Kidney (tissue), 14 donors: ENCODE results near the gene NES. TPM values are rescaled to one million over a fixed set of nuclear protein-coding genes. Genes with fewer than 3 reads are reported as not detected.

Experiments
- DNase-seq, 5 donors: peaks; one replicate each; pipeline ENCODE4 v3.0.0-alpha.2; 2013 to 2020
- FAIRE-seq: peaks from 2 replicates; lab custom pipeline; 2012; peaks lifted over from hg19 to GRCh38; lab: Jason Lieb, UNC
- H3K27ac ChIP-seq, 2 donors: one replicate each; pipeline ENCODE4 v1.7.0; 2013; ENCODE audit warnings: low read depth in 2 of 2, low read length in 2 of 2, inconsistent platforms in 1 of 2
- H3K27me3 ChIP-seq: one replicate; pipeline ENCODE4 v1.7.1; 2013; ENCODE audit warnings: low read length, inconsistent platforms; ENCODE audit not compliant: control insufficient read depth, insufficient read depth
- H3K36me3 ChIP-seq, 3 donors: one replicate each; pipeline versions ENCODE4 v1.7.0 to v1.7.1; 2013; ENCODE audit warnings: low read length in 3 of 3, control low read depth in 1 of 3, inconsistent platforms in 1 of 3; ENCODE audit not compliant: insufficient read depth in 3 of 3, control insufficient read depth in 2 of 3
- H3K4me1 ChIP-seq, 3 donors: one replicate each; pipeline versions ENCODE4 v1.7.0 to v1.7.1; 2013; ENCODE audit warnings: low read length in 3 of 3, inconsistent platforms in 1 of 3, low read depth in 1 of 3; ENCODE audit not compliant: control insufficient read depth in 2 of 3, insufficient read depth in 2 of 3
- H3K4me3 ChIP-seq, 3 donors: one replicate each; pipeline versions ENCODE4 v1.7.0 to v1.8.1; 2013; ENCODE audit warnings: low read length in 3 of 3, control low read depth in 1 of 3, inconsistent platforms in 1 of 3
- H3K9ac ChIP-seq, 3 donors: one replicate each; pipeline versions ENCODE4 v1.7.0 to v1.7.1; 2013; ENCODE audit warnings: low read length in 3 of 3, control low read depth in 1 of 3, inconsistent platforms in 1 of 3
- H3K9me3 ChIP-seq, 3 donors: one replicate each; pipeline versions ENCODE4 v1.7.0 to v1.7.1; 2013; ENCODE audit warnings: low read length in 3 of 3, control low read depth in 1 of 3, inconsistent platforms in 1 of 3; ENCODE audit not compliant: control insufficient read depth in 2 of 3, insufficient read depth in 1 of 3
- intact Hi-C: fragments of 100-400 bp; cut with DNase I; formaldehyde crosslinking; loops from one replicate; pipeline ENCODE4 v1.11.1; 2022
- polyA plus RNA-seq: library from polyadenylated mRNA; stranded (reverse); fragments of 350-450 nt; fragmentation: Illumina TruSeq; extraction: RNeasy Lipid Tissue Mini Kit (QIAGEN cat#74804); gene quantifications from one replicate; pipeline ENCODE4 v1.2.3, GENCODE V29; 2014; ENCODE audit warnings: low read depth, low replicate concordance; ENCODE audit not compliant: insufficient read depth
- total RNA-seq: library from RNA; stranded (reverse); fragmentation: NEBNext Ultra II Directional; extraction: Animal tissue kit (Norgen Biotek cat#: 25700); gene quantifications from one replicate; pipeline ENCODE4 v1.2.1, GENCODE V29; 2021
- TF ChIP-seq, protein P1 (sequence below): IDR thresholded peaks from 3 replicates; pipeline ENCODE4 v1.5.1; 2012; ENCODE audit warnings: mild to moderate bottlenecking, moderate library complexity, borderline replicate concordance; ENCODE audit not compliant: insufficient read depth; ENCODE audit errors: extremely low read depth
- donor health status: control.
- donor health status: control.
- donor health status: control.
- donor health status: control.
- donor health status: control.
- donor health status: DM: yes; HTN: yes; CAD: no.
- donor health status: Normal renal cell carcinoma (clear cell type).

Gene NES
- total and polyA plus RNA-seq, 2 donors from 2014 or later: 44.3 to 50.7 TPM

DNA sequence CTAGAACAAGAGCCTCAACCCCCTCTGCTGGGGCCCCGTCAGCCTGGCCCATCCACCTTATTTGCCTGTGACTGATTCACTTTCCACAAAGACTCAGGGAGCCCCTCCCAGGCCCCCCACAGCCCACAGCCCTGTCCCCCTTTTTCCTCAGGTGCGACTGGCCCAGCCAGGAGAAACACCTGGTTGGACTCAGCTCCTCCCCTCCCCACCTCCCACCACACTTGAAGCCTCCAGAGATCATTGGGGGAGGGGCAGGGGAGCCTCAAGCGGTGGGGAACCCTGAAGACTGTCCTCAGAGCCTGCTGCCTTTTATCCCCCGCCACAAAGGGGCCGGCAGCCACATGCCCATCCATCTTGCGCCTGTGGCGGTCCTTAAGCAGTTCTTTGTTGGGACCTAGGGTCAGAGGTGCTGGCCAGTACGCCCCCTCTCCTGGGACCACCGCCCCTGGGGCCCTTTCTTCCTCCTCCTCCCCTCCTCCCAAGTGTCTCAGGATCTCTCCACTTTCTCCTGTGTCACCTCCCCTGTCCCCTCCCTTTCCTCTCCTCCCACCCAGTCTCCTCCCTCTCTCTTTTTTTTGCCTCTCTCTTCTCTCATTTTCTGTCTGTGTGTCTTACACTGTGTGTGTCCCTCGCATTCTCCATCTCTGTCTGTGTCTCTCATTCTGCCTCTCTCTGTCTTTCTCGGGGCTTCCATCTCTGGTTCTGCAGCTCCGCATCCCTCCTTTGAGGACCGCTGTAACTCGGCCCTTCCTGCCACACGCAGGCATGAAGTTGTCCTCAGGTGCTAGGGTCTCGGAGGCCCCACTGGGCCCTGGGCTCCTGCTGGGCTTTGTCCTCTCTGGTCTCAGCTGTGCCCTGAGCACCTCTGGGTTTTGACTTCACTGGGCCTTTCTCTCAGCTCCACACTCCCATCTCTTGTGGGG is 16.0 kb upstream of the NES start:
- no peaks in the 10 kb centered on the region for H3K27me3 ChIP-seq
- no peaks in the 10 kb centered on the region for H3K9me3 ChIP-seq
- no peak overlapping the region for H3K9ac ChIP-seq
- no peak overlapping the region for H3K4me3 ChIP-seq
- H3K36me3 ChIP-seq: no peaks in the 10 kb centered on the region
- peaks cover 0 to 12% (median 6%) of the 10 kb centered on the region in 3 donors for H3K4me1 ChIP-seq
- TF ChIP-seq, protein P1, sequence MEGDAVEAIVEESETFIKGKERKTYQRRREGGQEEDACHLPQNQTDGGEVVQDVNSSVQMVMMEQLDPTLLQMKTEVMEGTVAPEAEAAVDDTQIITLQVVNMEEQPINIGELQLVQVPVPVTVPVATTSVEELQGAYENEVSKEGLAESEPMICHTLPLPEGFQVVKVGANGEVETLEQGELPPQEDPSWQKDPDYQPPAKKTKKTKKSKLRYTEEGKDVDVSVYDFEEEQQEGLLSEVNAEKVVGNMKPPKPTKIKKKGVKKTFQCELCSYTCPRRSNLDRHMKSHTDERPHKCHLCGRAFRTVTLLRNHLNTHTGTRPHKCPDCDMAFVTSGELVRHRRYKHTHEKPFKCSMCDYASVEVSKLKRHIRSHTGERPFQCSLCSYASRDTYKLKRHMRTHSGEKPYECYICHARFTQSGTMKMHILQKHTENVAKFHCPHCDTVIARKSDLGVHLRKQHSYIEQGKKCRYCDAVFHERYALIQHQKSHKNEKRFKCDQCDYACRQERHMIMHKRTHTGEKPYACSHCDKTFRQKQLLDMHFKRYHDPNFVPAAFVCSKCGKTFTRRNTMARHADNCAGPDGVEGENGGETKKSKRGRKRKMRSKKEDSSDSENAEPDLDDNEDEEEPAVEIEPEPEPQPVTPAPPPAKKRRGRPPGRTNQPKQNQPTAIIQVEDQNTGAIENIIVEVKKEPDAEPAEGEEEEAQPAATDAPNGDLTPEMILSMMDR: no peak
- H3K27ac ChIP-seq: no peak overlapping the region
- FAIRE-seq (no peak), DNase-seq (peak in 4 of 5 donors; percentile 93 to 96 (median 95))
- intact Hi-C loops: no loop called here

DNA sequence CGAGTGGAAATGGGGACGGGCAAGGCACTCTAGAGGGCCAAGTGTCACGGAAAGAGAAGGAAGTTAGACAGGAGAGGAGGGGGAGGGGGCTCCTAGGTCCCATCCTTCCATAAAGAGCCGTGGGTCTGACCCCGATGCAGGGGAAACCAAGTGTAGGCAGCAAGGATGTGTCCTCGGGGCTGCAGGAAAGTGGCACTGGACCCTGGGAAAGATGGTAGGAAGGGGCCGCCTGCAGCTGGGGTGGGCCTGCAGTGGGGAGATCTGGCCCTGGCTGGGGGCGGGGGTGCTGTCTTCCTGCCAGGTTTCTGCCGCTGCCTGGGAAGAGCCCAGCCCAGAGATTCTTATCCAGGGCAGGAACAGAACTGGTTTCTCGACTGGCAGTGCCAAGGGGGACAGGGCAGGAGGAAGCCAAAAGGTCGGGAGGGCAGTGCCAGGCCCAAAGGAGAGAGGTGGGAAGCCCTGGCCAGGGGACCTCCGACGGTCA is 15.3 kb upstream of the NES start:
- intact Hi-C loops: no loop called here
- Histone ChIP-seq H3K4me3 (no peak overlapping the region), H3K27me3 (no peaks in the 10 kb centered on the region), H3K9ac (no peak overlapping the region), H3K4me1 (peaks cover 0 to 12% (median 6%) of the 10 kb centered on the region in 3 donors), H3K36me3 (no peaks in the 10 kb centered on the region), H3K27ac (no peak overlapping the region), H3K9me3 (no peaks in the 10 kb centered on the region)
- TF ChIP-seq, protein P1: no peak
- FAIRE-seq (no peak), DNase-seq (peak in 1 of 5 donors; percentile 41)

DNA sequence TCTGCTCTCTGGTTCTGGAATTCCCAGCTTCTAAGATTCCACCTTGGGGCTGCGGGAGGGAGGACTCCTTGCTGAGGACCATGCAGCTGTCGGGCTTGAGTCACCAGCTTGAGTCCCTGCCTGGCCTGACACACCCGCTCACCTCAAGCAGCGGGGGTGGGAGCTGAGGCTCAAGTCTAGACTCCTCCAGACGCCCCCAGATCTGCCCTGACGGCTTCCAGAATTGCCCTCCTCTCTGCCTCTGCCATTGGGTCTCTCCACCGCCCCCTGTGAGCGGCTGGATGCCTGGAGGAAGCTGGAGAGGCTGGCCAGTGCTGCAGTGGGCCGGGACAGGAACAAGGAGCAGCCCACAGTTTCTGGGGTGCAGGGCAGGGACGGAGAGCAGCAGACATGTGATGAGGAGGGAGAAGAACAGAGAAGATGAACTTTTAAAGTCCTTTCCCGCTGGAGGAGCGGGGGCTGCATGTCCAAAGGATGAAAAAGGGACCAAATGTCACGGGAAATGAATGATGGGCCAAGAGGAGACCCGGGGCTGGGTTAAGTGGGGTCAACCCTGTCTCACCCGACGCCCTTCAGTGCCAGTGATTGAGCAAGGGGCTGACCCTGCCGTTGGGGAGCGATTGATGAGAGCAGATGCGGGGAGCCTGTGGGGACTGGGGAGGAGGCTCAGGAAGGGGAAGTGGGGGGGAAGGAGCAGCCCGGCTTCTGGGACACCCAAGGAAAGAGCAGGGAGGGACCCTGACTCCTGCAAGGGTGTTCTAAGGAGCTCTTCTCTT is 14.6 kb upstream of the NES start:
- no peaks in the 10 kb centered on the region for H3K36me3 ChIP-seq
- H3K27ac ChIP-seq: no peak overlapping the region
- intact Hi-C loops: no loop called here
- no peaks in the 10 kb centered on the region for H3K27me3 ChIP-seq
- FAIRE-seq: no peak
- TF ChIP-seq, protein P1: no peak
- H3K9me3 ChIP-seq: no peaks in the 10 kb centered on the region
- peaks cover 0 to 12% (median 6%) of the 10 kb centered on the region in 3 donors for H3K4me1 ChIP-seq
- no peak overlapping the region for H3K4me3 ChIP-seq
- no peak overlapping the region for H3K9ac ChIP-seq
- peak in 3 of 5 donors; percentile 65 to 76 (median 69) for DNase-seq
